Measurements from ENCODE around the gene DYNLT4.
A peak's percentile ranks its signal among the peaks of the same experiment; 100 is the strongest.
"Not testable (repeated sequence)": the region's sequence is repeated elsewhere in the genome, so short reads cannot be mapped to it uniquely, and the experiment has no call there.

The DYNLT4 gene

GRCh38 chr1:44810762-44811105 lies 3.6 kb upstream of the DYNLT4 start:
- Histone ChIP-seq H3K4me1 (ENCODE audit: insufficient read depth, low read length) (peaks cover 34% of the 10 kb centered on the region), H3K36me3 (ENCODE audit: insufficient read depth, low read length) (peaks cover 10% of the 10 kb centered on the region)
- H2AFZ ChIP-seq (ENCODE audit: low read depth, low read length); H3K9me3 ChIP-seq (ENCODE audit: low read length); H3K27me3 ChIP-seq (ENCODE audit: insufficient read depth, low read length); H3K4me3 ChIP-seq (ENCODE audit: low read length): not testable (repeated sequence)

- Histone ChIP-seq H3K27me3 (ENCODE audit: insufficient read depth, low read length) (no peaks in the 10 kb centered on the region), H3K36me3 (ENCODE audit: insufficient read depth, low read length) (peaks cover 15% of the 10 kb centered on the region), H3K9me3 (ENCODE audit: low read length) (no peaks in the 10 kb centered on the region), H3K4me1 (ENCODE audit: insufficient read depth, low read length) (peaks cover 34% of the 10 kb centered on the region), H2AFZ (ENCODE audit: low read depth, low read length) (no peak overlapping the region), H3K4me3 (ENCODE audit: low read length) (no peak overlapping the region)
These were observed 3.1 kb upstream of the DYNLT4 start for GRCh38 chr1:44810101-44810761.

GRCh38 chr1:44808938-44809917 lies 2.1 kb upstream of the DYNLT4 start:
- no peaks in the 10 kb centered on the region for H3K9me3 ChIP-seq (ENCODE audit: low read length)
- no peak overlapping the region for H2AFZ ChIP-seq (ENCODE audit: low read depth, low read length)
- H3K36me3 ChIP-seq (ENCODE audit: insufficient read depth, low read length), result peaks cover 20% of the 10 kb centered on the region
- H3K27me3 ChIP-seq (ENCODE audit: insufficient read depth, low read length), result no peaks in the 10 kb centered on the region
- peaks cover 34% of the 10 kb centered on the region for H3K4me1 ChIP-seq (ENCODE audit: insufficient read depth, low read length)
- H3K4me3 ChIP-seq (ENCODE audit: low read length), result peak overlapping the region; percentile 46

GRCh38 chr1:44808063-44808937 lies 1.1 kb upstream of the DYNLT4 start, which contains the start of gene BTBD19:
TSS of gene BTBD19 (plus strand) at chr1:44808523. CDS start at chr1:44808821, 298 bp downstream.
- Histone ChIP-seq H3K27me3 (ENCODE audit: insufficient read depth, low read length) (no peaks in the 10 kb centered on the region), H3K9me3 (ENCODE audit: low read length) (no peaks in the 10 kb centered on the region), H3K4me3 (ENCODE audit: low read length) (peak within 1 kb of the TSS; percentile 46), H2AFZ (ENCODE audit: low read depth, low read length) (peak within 1 kb of the TSS; percentile 46), H3K4me1 (ENCODE audit: insufficient read depth, low read length) (peaks cover 40% of the 10 kb centered on the region), H3K36me3 (ENCODE audit: insufficient read depth, low read length) (peaks cover 25% of the 10 kb centered on the region)

GRCh38 chr1:44807364-44808062 lies 362 bp upstream of the DYNLT4 start:
- Histone ChIP-seq H3K9me3 (ENCODE audit: low read length) (no peaks in the 10 kb centered on the region), H3K4me1 (ENCODE audit: insufficient read depth, low read length) (peaks cover 48% of the 10 kb centered on the region), H2AFZ (ENCODE audit: low read depth, low read length) (no peak overlapping the region), H3K4me3 (ENCODE audit: low read length) (peak overlapping the region; percentile 46), H3K36me3 (ENCODE audit: insufficient read depth, low read length) (peaks cover 27% of the 10 kb centered on the region), H3K27me3 (ENCODE audit: insufficient read depth, low read length) (no peaks in the 10 kb centered on the region)

- Histone ChIP-seq H2AFZ (ENCODE audit: low read depth, low read length) (no peak overlapping the region), H3K27me3 (ENCODE audit: insufficient read depth, low read length) (no peaks in the 10 kb centered on the region), H3K4me1 (ENCODE audit: insufficient read depth, low read length) (peaks cover 60% of the 10 kb centered on the region), H3K36me3 (ENCODE audit: insufficient read depth, low read length) (peaks cover 27% of the 10 kb centered on the region), H3K9me3 (ENCODE audit: low read length) (no peaks in the 10 kb centered on the region), H3K4me3 (ENCODE audit: low read length) (no peak overlapping the region)
These were observed 987 bp downstream of the DYNLT4 start for GRCh38 chr1:44806025-44806703.

- peaks cover 27% of the 10 kb centered on the region for H3K36me3 ChIP-seq (ENCODE audit: insufficient read depth, low read length)
- H3K4me3 ChIP-seq (ENCODE audit: low read length), result no peak overlapping the region
- no peaks in the 10 kb centered on the region for H3K9me3 ChIP-seq (ENCODE audit: low read length)
- no peaks in the 10 kb centered on the region for H3K27me3 ChIP-seq (ENCODE audit: insufficient read depth, low read length)
- peaks cover 57% of the 10 kb centered on the region for H3K4me1 ChIP-seq (ENCODE audit: insufficient read depth, low read length)
- no peak overlapping the region for H2AFZ ChIP-seq (ENCODE audit: low read depth, low read length)
These were observed 1.7 kb downstream of the DYNLT4 start for GRCh38 chr1:44805311-44806024.

GRCh38 chr1:44803312-44804095 lies 3.6 kb downstream of the DYNLT4 start:
- no peaks in the 10 kb centered on the region for H3K27me3 ChIP-seq (ENCODE audit: insufficient read depth, low read length)
- peaks cover 46% of the 10 kb centered on the region for H3K4me1 ChIP-seq (ENCODE audit: insufficient read depth, low read length)
- H3K36me3 ChIP-seq (ENCODE audit: insufficient read depth, low read length), result peaks cover 27% of the 10 kb centered on the region
- H3K4me3 ChIP-seq (ENCODE audit: low read length), result no peak overlapping the region
- H3K9me3 ChIP-seq (ENCODE audit: low read length), result no peaks in the 10 kb centered on the region
- H2AFZ ChIP-seq (ENCODE audit: low read depth, low read length), result no peak overlapping the region

- Histone ChIP-seq H3K4me1 (ENCODE audit: insufficient read depth, low read length) (peaks cover 42% of the 10 kb centered on the region), H3K27me3 (ENCODE audit: insufficient read depth, low read length) (no peaks in the 10 kb centered on the region), H3K4me3 (ENCODE audit: low read length) (no peak overlapping the region), H3K9me3 (ENCODE audit: low read length) (no peaks in the 10 kb centered on the region), H3K36me3 (ENCODE audit: insufficient read depth, low read length) (peaks cover 27% of the 10 kb centered on the region), H2AFZ (ENCODE audit: low read depth, low read length) (no peak overlapping the region)
These were observed 4.2 kb downstream of the DYNLT4 start for GRCh38 chr1:44803062-44803311.

GRCh38 chr1:44802306-44803061 lies 4.7 kb downstream of the DYNLT4 start:
- H3K27me3 ChIP-seq (ENCODE audit: insufficient read depth, low read length), result no peaks in the 10 kb centered on the region
- H2AFZ ChIP-seq (ENCODE audit: low read depth, low read length), result no peak overlapping the region
- H3K4me1 ChIP-seq (ENCODE audit: insufficient read depth, low read length), result peaks cover 37% of the 10 kb centered on the region
- H3K9me3 ChIP-seq (ENCODE audit: low read length), result no peaks in the 10 kb centered on the region
- peaks cover 27% of the 10 kb centered on the region for H3K36me3 ChIP-seq (ENCODE audit: insufficient read depth, low read length)
- H3K4me3 ChIP-seq (ENCODE audit: low read length), result peak overlapping the region; percentile 42
